Mesenchymal stem cell (in vitro differentiated cells and primary cell): ENCODE measurements around the gene XPOT.

Source experiments
- DNase-seq: peaks from one replicate; pipeline ENCODE4 v3.0.0-alpha.2; 2013
- H2AFZ ChIP-seq: one replicate; pipeline ENCODE4 v1.6.1; 2013; ENCODE audit warnings: low read depth, mild to moderate bottlenecking, control low read depth, inconsistent platforms, low read length, moderate library complexity
- H2AK5ac ChIP-seq: 2 replicates; pipeline ENCODE4 v1.6.1; 2013; ENCODE audit warnings: low read length, moderate library complexity, mild to moderate bottlenecking, inconsistent platforms; ENCODE audit not compliant: severe bottlenecking
- H2BK120ac ChIP-seq: one replicate; pipeline ENCODE4 v1.6.1; 2013; ENCODE audit warnings: low read depth, mild to moderate bottlenecking, inconsistent platforms, low read length, moderate library complexity
- H2BK12ac ChIP-seq, 2 experiments: one replicate each; pipeline ENCODE4 v1.6.1; 2013; ENCODE audit warnings: inconsistent platforms in 2 of 2, low read length in 2 of 2, mild to moderate bottlenecking in 2 of 2, moderate library complexity in 2 of 2, control low read depth in 1 of 2
- H2BK15ac ChIP-seq: one replicate; pipeline ENCODE4 v1.6.1; 2013; ENCODE audit warnings: mild to moderate bottlenecking, low read depth, inconsistent platforms; ENCODE audit not compliant: poor library complexity, severe bottlenecking
- H2BK5ac ChIP-seq: 2 replicates; pipeline ENCODE4 v1.6.1; 2013; ENCODE audit warnings: low read depth, mild to moderate bottlenecking, low read length, control low read depth, inconsistent platforms; ENCODE audit not compliant: poor library complexity, severe bottlenecking
- H3K14ac ChIP-seq, 2 experiments: one replicate each; pipeline ENCODE4 v1.6.1; 2013; ENCODE audit warnings: inconsistent platforms in 2 of 2, low read length in 2 of 2, control low read depth in 1 of 2, mild to moderate bottlenecking in 1 of 2, moderate library complexity in 1 of 2
- H3K18ac ChIP-seq, 2 experiments: one replicate each; pipeline ENCODE4 v1.6.1; 2013; ENCODE audit warnings: inconsistent platforms in 2 of 2, low read length in 2 of 2, control low read depth in 1 of 2, low read depth in 1 of 2, mild to moderate bottlenecking in 1 of 2
- H3K23ac ChIP-seq, 2 experiments: one replicate each; pipeline ENCODE4 v1.6.1; 2013; ENCODE audit warnings: inconsistent platforms in 2 of 2, low read length in 2 of 2, mild to moderate bottlenecking in 2 of 2, moderate library complexity in 2 of 2, control low read depth in 1 of 2
- H3K27ac ChIP-seq: 2 replicates; pipeline ENCODE4 v1.5.1; 2013; ENCODE audit warnings: mild to moderate bottlenecking, moderate library complexity, low read length, control low read depth, inconsistent platforms; ENCODE audit not compliant: poor library complexity, severe bottlenecking
- H3K27me3 ChIP-seq, 2 experiments: 2 replicates each; pipeline versions ENCODE4 v1.6.1 to v1.7.0; 2013; ENCODE audit warnings: low read length in 2 of 2, mild to moderate bottlenecking in 2 of 2, moderate library complexity in 2 of 2, control low read depth in 1 of 2, inconsistent platforms in 1 of 2; ENCODE audit not compliant: control insufficient read depth in 1 of 2, insufficient read depth in 1 of 2
- H3K36me3 ChIP-seq, 2 experiments: 2 replicates each; pipeline versions ENCODE4 v1.6.1 to v1.7.0; 2013; ENCODE audit warnings: low read length in 2 of 2, control low read depth in 1 of 2, inconsistent platforms in 1 of 2, low read depth in 1 of 2, mild to moderate bottlenecking in 1 of 2; ENCODE audit not compliant: insufficient read depth in 2 of 2, control insufficient read depth in 1 of 2
- H3K4ac ChIP-seq, 2 experiments: one replicate each; pipeline ENCODE4 v1.6.1; 2013; ENCODE audit warnings: inconsistent platforms in 2 of 2, low read length in 2 of 2, mild to moderate bottlenecking in 2 of 2, moderate library complexity in 2 of 2, control low read depth in 1 of 2, low read depth in 1 of 2
- H3K4me1 ChIP-seq: 2 replicates; pipeline ENCODE4 v1.6.1; 2013; ENCODE audit warnings: low read depth, low read length, control low read depth; ENCODE audit not compliant: control insufficient read depth, insufficient read depth
- H3K4me2 ChIP-seq: 2 replicates; pipeline ENCODE4 v1.6.1; 2013; ENCODE audit warnings: low read length, mild to moderate bottlenecking, inconsistent platforms; ENCODE audit not compliant: poor library complexity, severe bottlenecking
- H3K4me3 ChIP-seq, 2 experiments: 2 replicates each; pipeline versions ENCODE4 v1.5.1 to v1.7.0; 2013; ENCODE audit warnings: low read length in 2 of 2, mild to moderate bottlenecking in 2 of 2, control low read depth in 1 of 2, low read depth in 1 of 2; ENCODE audit not compliant: insufficient read depth in 1 of 2
- H3K79me1 ChIP-seq: replicated peaks from 2 replicates; pipeline ENCODE4 v1.6.1; 2013; ENCODE audit warnings: mild to moderate bottlenecking, control low read depth, low read length, inconsistent platforms; ENCODE audit not compliant: poor library complexity, severe bottlenecking
- H3K9ac ChIP-seq: 2 replicates; pipeline ENCODE4 v1.7.0; 2013; ENCODE audit warnings: mild to moderate bottlenecking, low read length, moderate library complexity
- H3K9me3 ChIP-seq: 2 replicates; pipeline ENCODE4 v1.7.0; 2013; ENCODE audit warnings: mild to moderate bottlenecking, low read length; ENCODE audit not compliant: control insufficient read depth
- H4K8ac ChIP-seq: one replicate; pipeline ENCODE4 v1.6.1; 2013; ENCODE audit warnings: inconsistent platforms, mild to moderate bottlenecking, low read length, moderate library complexity
- H4K91ac ChIP-seq: one replicate; pipeline ENCODE4 v1.6.1; 2013; ENCODE audit warnings: mild to moderate bottlenecking, low read length, inconsistent platforms
- WGBS: methylation state at CpG from one replicate; pipeline ENCODE4 v1.1.7; 2013; ENCODE audit warnings: mixed read lengths; 5-methylcytosine and 5-hydroxymethylcytosine counted together

XPOT gene

GRCh38 chr12:64461634-64462414 is 57.6 kb downstream of the XPOT start:
- Histone ChIP-seq H3K18ac (no peak overlapping the region), H3K27me3 (no peaks in the 10 kb centered on the region), H3K27ac (peak overlapping the region; percentile 96), H2BK12ac (no peak overlapping the region), H2BK5ac (peak overlapping the region; percentile 1), H4K8ac (no peak overlapping the region), H2AK5ac (peak overlapping the region; percentile 100), H3K23ac (no peak overlapping the region), H2BK120ac (no peak overlapping the region), H3K4me2 (peak overlapping the region; percentile 67), H3K4me1 (peaks cover 4% of the 10 kb centered on the region), H3K4me3 (peak overlapping the region in 1 of 2 experiments; percentile 32), H3K9me3 (no peaks in the 10 kb centered on the region), H3K9ac (peak overlapping the region; percentile 55), H4K91ac (no peak overlapping the region), H3K79me1 (peaks cover 8% of the 10 kb centered on the region), H3K36me3 (peaks cover 7 to 63% of the 10 kb centered on the region in 2 experiments), H2AFZ (no peak overlapping the region), H3K14ac (no peak overlapping the region), H2BK15ac (no peak overlapping the region), H3K4ac (no peak overlapping the region)
- peak; percentile 85 for DNase-seq
- 66% methylated on average over 1 of the region's 2 CpGs for WGBS

GRCh38 chr12:64466178-64466577 is 62.0 kb downstream of the XPOT start:
- no peak overlapping the region for H4K8ac ChIP-seq
- H3K36me3 ChIP-seq = peaks cover 18 to 80% of the 10 kb centered on the region in 2 experiments
- peaks cover 24% of the 10 kb centered on the region for H3K79me1 ChIP-seq
- H2BK12ac ChIP-seq = no peak overlapping the region
- H3K23ac ChIP-seq = no peak overlapping the region
- no peaks in the 10 kb centered on the region for H3K27me3 ChIP-seq
- no peak overlapping the region for H3K18ac ChIP-seq
- no peak overlapping the region for H3K4me3 ChIP-seq
- no peak overlapping the region for H2BK5ac ChIP-seq
- no peak overlapping the region for H2BK120ac ChIP-seq
- no peak overlapping the region for H3K27ac ChIP-seq
- no peak overlapping the region for H3K4ac ChIP-seq
- no peak overlapping the region for H2AFZ ChIP-seq
- no peak overlapping the region for H2BK15ac ChIP-seq
- no peak overlapping the region for H4K91ac ChIP-seq
- peaks cover 4% of the 10 kb centered on the region for H3K4me1 ChIP-seq
- DNase-seq = no peak
- no peak overlapping the region for H3K9ac ChIP-seq
- H2AK5ac ChIP-seq = no peak overlapping the region
- H3K4me2 ChIP-seq = no peak overlapping the region
- H3K14ac ChIP-seq = no peak overlapping the region
- H3K9me3 ChIP-seq = no peaks in the 10 kb centered on the region

GRCh38 chr12:64468966-64469365 is 64.8 kb downstream of the XPOT start:
- H2BK5ac ChIP-seq = no peak overlapping the region
- no peak overlapping the region for H2BK12ac ChIP-seq
- H3K23ac ChIP-seq = peak overlapping the region in 1 of 2 experiments; percentile 60
- no peak overlapping the region for H3K4me3 ChIP-seq
- H3K18ac ChIP-seq = no peak overlapping the region
- H4K91ac ChIP-seq = no peak overlapping the region
- H3K4me2 ChIP-seq = no peak overlapping the region
- no peak for DNase-seq
- no peak overlapping the region for H2BK15ac ChIP-seq
- H3K14ac ChIP-seq = no peak overlapping the region
- H3K4me1 ChIP-seq = no peaks in the 10 kb centered on the region
- no peak overlapping the region for H2AK5ac ChIP-seq
- H3K4ac ChIP-seq = no peak overlapping the region
- H3K36me3 ChIP-seq = peaks cover 22 to 97% of the 10 kb centered on the region in 2 experiments
- no peak overlapping the region for H3K27ac ChIP-seq
- H3K79me1 ChIP-seq = peaks cover 37% of the 10 kb centered on the region
- no peaks in the 10 kb centered on the region for H3K27me3 ChIP-seq
- no peaks in the 10 kb centered on the region for H3K9me3 ChIP-seq
- no peak overlapping the region for H3K9ac ChIP-seq
- 69% methylated on average over 5 of the region's 5 CpGs for WGBS
- no peak overlapping the region for H4K8ac ChIP-seq
- no peak overlapping the region for H2BK120ac ChIP-seq
- H2AFZ ChIP-seq = no peak overlapping the region

GRCh38 chr12:64469455-64470142 is 65.4 kb downstream of the XPOT start:
- H2BK120ac ChIP-seq = no peak overlapping the region
- no peaks in the 10 kb centered on the region for H3K4me1 ChIP-seq
- no peaks in the 10 kb centered on the region for H3K27me3 ChIP-seq
- no peak overlapping the region for H3K4me3 ChIP-seq
- no peak overlapping the region for H2BK15ac ChIP-seq
- H3K23ac ChIP-seq = peak overlapping the region in 1 of 2 experiments; percentile 60
- no peak overlapping the region for H2AK5ac ChIP-seq
- no peak overlapping the region for H2BK12ac ChIP-seq
- H3K27ac ChIP-seq = no peak overlapping the region
- H2BK5ac ChIP-seq = no peak overlapping the region
- H4K91ac ChIP-seq = no peak overlapping the region
- no peak overlapping the region for H3K9ac ChIP-seq
- H3K4me2 ChIP-seq = no peak overlapping the region
- DNase-seq = no peak
- H3K79me1 ChIP-seq = peaks cover 37% of the 10 kb centered on the region
- H3K9me3 ChIP-seq = no peaks in the 10 kb centered on the region
- 97% methylated on average over 2 of the region's 2 CpGs for WGBS
- H4K8ac ChIP-seq = peak overlapping the region; percentile 23
- H2AFZ ChIP-seq = no peak overlapping the region
- H3K14ac ChIP-seq = no peak overlapping the region
- no peak overlapping the region for H3K4ac ChIP-seq
- peak overlapping the region in 1 of 2 experiments; percentile 22 for H3K18ac ChIP-seq
- H3K36me3 ChIP-seq = peaks cover 22 to 97% of the 10 kb centered on the region in 2 experiments
